HFF-Myc (cell line): ENCODE results near the gene NR2F2.

Experiments used
- DNase-seq: peaks from one replicate; pipeline ENCODE4 v3.0.0-alpha.2; 2011; ENCODE audit warnings: low read depth; ENCODE audit errors: extremely low read depth
- H3K4me3 ChIP-seq: replicated peaks from 2 replicates; pipeline ENCODE4 v1.5.1; 2011; ENCODE audit warnings: low read depth, mild to moderate bottlenecking, control low read depth, low read length
- CTCF ChIP-seq: IDR thresholded peaks from 2 replicates; pipeline ENCODE4 v1.5.1; 2012; ENCODE audit warnings: mild to moderate bottlenecking, low read depth, low read length, control low read depth; ENCODE audit errors: missing control alignments

Gene NR2F2

GRCh38 chr15:96343113-96344059 lies 12.9 kb downstream of the NR2F2 start:
- TF ChIP-seq CTCF = no peak
- no peak for DNase-seq
- no peak overlapping the region for H3K4me3 ChIP-seq

- no peak for TF ChIP-seq CTCF
- H3K4me3 ChIP-seq = 0 out of 2 replicates have a peak overlapping the region, but pooled peaks have one; percentile 11
- DNase-seq = no peak
Measured at GRCh38 chr15:96344060-96344705, 13.7 kb downstream of the NR2F2 start.

DNA sequence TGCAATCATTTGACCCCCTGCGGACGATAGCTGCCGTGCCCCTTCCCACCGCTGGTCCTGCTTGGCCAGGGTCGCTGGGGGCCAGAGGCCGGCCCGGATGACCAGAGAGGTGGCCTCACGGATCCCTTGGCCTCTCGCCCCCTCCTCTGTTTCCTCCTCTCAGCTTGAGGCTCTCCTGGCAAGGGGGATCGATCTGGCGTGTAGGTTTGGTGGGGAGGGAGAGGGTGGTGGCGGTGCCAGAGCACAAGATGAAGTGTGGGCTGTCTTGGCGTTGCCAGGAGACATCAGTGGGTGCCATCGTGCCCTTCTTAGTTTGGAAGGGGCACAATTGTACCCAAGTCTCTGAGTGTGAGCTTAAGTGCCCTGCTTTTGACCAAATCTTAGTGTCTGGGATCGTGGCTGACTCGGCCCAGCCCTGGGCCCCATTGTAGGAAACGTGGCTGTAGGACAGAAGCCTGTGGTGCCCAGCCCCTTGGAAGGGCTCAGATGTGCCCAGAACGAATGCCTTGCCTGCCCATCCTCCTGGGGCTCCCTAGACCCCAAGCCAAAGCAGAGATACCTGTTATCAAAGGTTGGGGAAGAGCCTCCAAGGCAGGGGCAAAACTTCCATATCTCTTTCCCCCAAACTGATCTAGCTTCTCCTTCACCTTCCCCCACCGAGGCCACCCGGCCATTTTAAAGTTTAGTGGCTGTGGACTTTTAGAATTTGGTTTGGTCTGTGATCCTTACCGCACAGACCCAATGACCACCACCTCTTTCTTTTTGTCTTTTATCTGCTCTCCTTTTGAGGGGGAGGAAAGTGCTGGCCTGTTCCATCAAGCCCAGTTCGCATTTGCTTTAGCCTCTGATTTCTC lies 14.4 kb downstream of the NR2F2 start:
- 0 out of 2 replicates have a peak overlapping the region, but pooled peaks have one; percentile 11 for H3K4me3 ChIP-seq
- no peak for TF ChIP-seq CTCF
- DNase-seq = no peak

DNA sequence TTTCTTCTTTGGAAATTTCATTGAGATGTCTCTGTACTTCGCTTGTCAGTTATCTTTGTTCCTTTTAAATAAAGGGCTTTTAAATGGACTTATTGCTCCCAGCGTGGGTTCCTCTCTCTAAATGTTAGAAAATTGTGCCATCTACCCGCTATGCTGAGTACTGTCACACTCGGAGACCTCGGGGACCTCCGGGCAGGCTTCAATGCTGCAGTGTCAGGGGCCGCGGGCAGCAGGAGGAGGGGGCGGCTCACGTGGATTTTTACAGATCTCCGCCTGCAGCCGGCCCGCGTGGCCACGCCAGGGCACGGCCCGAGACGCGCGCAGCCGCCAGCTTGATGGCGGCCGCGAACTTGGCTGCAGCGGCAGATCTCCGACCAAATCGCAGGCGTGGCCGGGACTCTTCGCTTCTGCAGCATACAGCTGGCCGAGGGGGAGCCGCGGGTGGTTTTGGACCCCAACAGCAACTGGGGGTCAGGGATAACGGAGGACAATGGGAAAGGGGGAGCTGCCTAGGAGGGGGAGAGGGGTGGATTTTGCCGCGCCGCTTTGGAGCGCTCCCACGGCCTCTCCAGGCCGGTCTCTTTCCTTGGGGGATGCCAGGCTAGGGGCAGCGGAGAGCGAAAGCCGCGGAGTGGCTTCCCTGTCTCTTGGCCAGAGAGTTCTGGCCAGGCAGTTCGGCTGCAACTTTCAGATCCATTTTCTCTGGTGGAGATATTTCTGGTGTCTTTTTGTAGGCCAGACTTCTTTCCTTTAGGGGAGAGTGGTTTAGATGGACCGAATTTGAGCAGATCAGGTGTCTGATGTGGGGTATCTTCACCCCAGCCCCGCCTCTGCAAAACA lies 15.3 kb downstream of the NR2F2 start:
- no peak for DNase-seq
- 0 out of 2 replicates have a peak overlapping the region, but pooled peaks have one; percentile 9 for H3K4me3 ChIP-seq
- TF ChIP-seq CTCF = no peak

DNA sequence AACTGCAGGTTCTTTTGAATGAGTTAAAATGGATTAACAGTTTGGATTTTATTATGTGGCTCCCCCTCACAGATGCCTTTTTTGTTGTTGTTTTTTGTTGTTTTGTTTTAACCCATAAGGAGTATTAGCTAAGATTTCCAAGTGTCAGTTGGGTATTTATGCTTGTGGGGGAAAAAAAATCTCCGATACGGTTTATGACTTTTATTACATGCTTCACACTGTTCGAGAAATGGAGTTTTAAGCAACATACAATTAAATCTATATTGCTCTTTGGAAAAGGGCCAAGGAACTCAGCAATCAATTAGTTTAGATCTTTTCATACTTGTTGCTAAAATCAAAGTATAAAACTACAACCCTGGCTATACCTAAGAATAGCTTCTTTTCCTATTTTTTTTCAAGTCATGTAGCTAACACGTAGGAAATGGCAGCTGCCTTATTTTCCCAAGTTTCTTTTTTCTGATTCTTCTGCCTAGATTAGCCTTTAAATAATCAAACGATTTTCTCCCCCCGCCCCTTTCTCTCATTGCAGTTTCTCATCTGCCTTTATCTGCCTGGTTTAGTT lies 16.0 kb downstream of the NR2F2 start:
- no peak for DNase-seq
- H3K4me3 ChIP-seq = no peak overlapping the region
- TF ChIP-seq CTCF = no peak
